Bronchial epithelial cell (primary cell): Measurements from ENCODE around the gene UNC13A. TPM values are rescaled to one million over a fixed set of nuclear protein-coding genes. Genes with fewer than 3 reads are reported as not detected.
"Not testable (repeated sequence)": the region's sequence is repeated elsewhere in the genome, so short reads cannot be mapped to it uniquely, and the experiment has no call there.

ENCODE experiments used
- DNase-seq: peaks from one replicate; pipeline ENCODE4 v3.0.0-alpha.2; 2010; ENCODE audit warnings: low read depth
- FAIRE-seq: peaks from 2 replicates; lab custom pipeline; 2011; peaks lifted over from hg19 to GRCh38; lab: Jason Lieb, UNC
- H3K27me3 ChIP-seq: 2 replicates; pipeline ENCODE4 v1.5.1; 2011; ENCODE audit warnings: low read length; ENCODE audit not compliant: control insufficient read depth, insufficient read depth
- H3K36me3 ChIP-seq: 2 replicates; pipeline ENCODE4 v1.5.1; 2011; ENCODE audit warnings: low read length; ENCODE audit not compliant: control insufficient read depth, insufficient read depth
- H3K4me3 ChIP-seq: 2 replicates; pipeline ENCODE4 v1.5.1; 2011; ENCODE audit warnings: mild to moderate bottlenecking, low read depth, low read length, control low read depth
- CTCF ChIP-seq: IDR thresholded peaks from 2 replicates; pipeline ENCODE4 v1.5.1; 2011; ENCODE audit warnings: mild to moderate bottlenecking, moderate library complexity, low read length, control low read depth, inconsistent platforms; ENCODE audit not compliant: insufficient read depth, severe bottlenecking
- total RNA-seq: library from RNA; depleted of rRNA; stranded (reverse); fragments of >200 nt; gene quantifications from 2 replicates; pipeline ENCODE4 v1.2.1, GENCODE V29; 2014

Gene UNC13A
- total RNA-seq, 1 donor from 2014 or later, result under 0.01 TPM

GRCh38 chr19:17577457-17578097 lies 110.6 kb downstream of the UNC13A start:
- peaks cover 37% of the 10 kb centered on the region for H3K36me3 ChIP-seq
- DNase-seq, result no peak
- no peak for FAIRE-seq
- H3K4me3 ChIP-seq, result no peak overlapping the region
- TF ChIP-seq CTCF, result no peak
- H3K27me3 ChIP-seq, result no peaks in the 10 kb centered on the region

- no peak for TF ChIP-seq CTCF
- FAIRE-seq (no peak), DNase-seq (peak; percentile 22)
- Histone ChIP-seq H3K36me3 (peaks cover 41% of the 10 kb centered on the region), H3K4me3 (no peak overlapping the region), H3K27me3 (no peaks in the 10 kb centered on the region)
Observed at GRCh38 chr19:17576758-17577456, 111.2 kb downstream of the UNC13A start.

GRCh38 chr19:17575871-17576757 lies 112.0 kb downstream of the UNC13A start:
- no peak for DNase-seq
- no peak overlapping the region for H3K4me3 ChIP-seq
- no peak for FAIRE-seq
- H3K36me3 ChIP-seq, result peaks cover 39% of the 10 kb centered on the region
- no peak for TF ChIP-seq CTCF
- H3K27me3 ChIP-seq, result no peaks in the 10 kb centered on the region

- no peaks in the 10 kb centered on the region for H3K27me3 ChIP-seq
- DNase-seq (no peak), FAIRE-seq (no peak)
- H3K4me3 ChIP-seq, result no peak overlapping the region
- H3K36me3 ChIP-seq, result peaks cover 27% of the 10 kb centered on the region
- no peak for TF ChIP-seq CTCF
Observed at GRCh38 chr19:17572638-17573037, 115.5 kb downstream of the UNC13A start.

- no peak for TF ChIP-seq CTCF
- Histone ChIP-seq H3K27me3 (no peaks in the 10 kb centered on the region), H3K4me3 (no peak overlapping the region), H3K36me3 (peaks cover 24% of the 10 kb centered on the region)
- DNase-seq (no peak), FAIRE-seq (no peak)
Observed at GRCh38 chr19:17570791-17571190, 117.4 kb downstream of the UNC13A start.

- not testable (repeated sequence) for DNase-seq, FAIRE-seq
- H3K36me3 ChIP-seq, result peaks cover 26% of the 10 kb centered on the region
Observed at GRCh38 chr19:17570291-17570690, 117.9 kb downstream of the UNC13A start.

More at GRCh38 chr19:17570291-17570690, 117.9 kb downstream of the UNC13A start:
- not testable (repeated sequence) for H3K27me3 ChIP-seq, H3K4me3 ChIP-seq
